ENCODE measurements around the gene GREM1. TPM values are rescaled to one million over a fixed set of nuclear protein-coding genes. Genes with fewer than 3 reads are reported as not detected.

Gene GREM1
- total RNA-seq, 1 experiment from 2014 or later, result 0.38 TPM

GRCh38 chr15:32709295-32710033 is 8.3 kb upstream of the GREM1 start:
- DNase-seq, result no peak
- Histone ChIP-seq H3K36me3 (replicated peaks; ENCODE audit: control insufficient read depth, insufficient read depth, low read length) (no peaks in the 10 kb centered on the region), H3K27me3 (ENCODE audit: control insufficient read depth, insufficient read depth, low read length) (no peaks in the 10 kb centered on the region), H3K4me3 (ENCODE audit: insufficient read depth, low read depth, low read length) (no peak overlapping the region)

DNA sequence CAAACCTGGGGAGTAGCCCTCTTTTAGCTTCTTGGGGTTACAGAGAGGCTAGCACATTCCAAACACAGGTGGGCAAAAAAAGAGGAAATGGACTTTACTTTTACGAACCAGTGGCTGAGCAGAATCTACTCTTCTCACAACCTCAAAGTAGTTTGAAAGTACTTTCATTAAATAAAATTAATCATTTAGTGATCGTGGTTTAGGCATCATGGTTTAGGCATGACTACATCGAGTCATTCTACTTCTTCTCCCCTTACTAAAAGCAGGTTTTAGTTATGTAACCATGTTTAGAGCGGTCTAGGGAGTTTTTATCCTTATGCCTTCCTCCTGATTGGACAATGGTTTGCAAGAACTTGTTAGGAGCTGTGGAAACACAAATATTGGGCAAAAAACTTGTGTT is 2.5 kb upstream of the GREM1 start:
- Histone ChIP-seq H3K36me3 (replicated peaks; ENCODE audit: control insufficient read depth, insufficient read depth, low read length) (no peaks in the 10 kb centered on the region), H3K27me3 (ENCODE audit: control insufficient read depth, insufficient read depth, low read length) (peaks cover 51% of the 10 kb centered on the region), H3K4me3 (ENCODE audit: insufficient read depth, low read depth, low read length) (no peak overlapping the region)
- no peak for DNase-seq

GRCh38 chr15:32716216-32716914 is 1.4 kb upstream of the GREM1 start:
- no peak overlapping the region for H3K4me3 ChIP-seq (ENCODE audit: insufficient read depth, low read depth, low read length)
- H3K36me3 ChIP-seq (replicated peaks; ENCODE audit: control insufficient read depth, insufficient read depth, low read length), result no peaks in the 10 kb centered on the region
- peaks cover 56% of the 10 kb centered on the region for H3K27me3 ChIP-seq (ENCODE audit: control insufficient read depth, insufficient read depth, low read length)
- no peak for DNase-seq

- peak overlapping the region; percentile 43 for H3K4me3 ChIP-seq (ENCODE audit: insufficient read depth, low read depth, low read length)
- H3K36me3 ChIP-seq (replicated peaks; ENCODE audit: control insufficient read depth, insufficient read depth, low read length), result no peaks in the 10 kb centered on the region
- H3K27me3 ChIP-seq (ENCODE audit: control insufficient read depth, insufficient read depth, low read length), result peaks cover 56% of the 10 kb centered on the region
- no peak for DNase-seq
Observed at GRCh38 chr15:32716915-32717425, 834 bp upstream of the GREM1 start.

- peaks cover 56% of the 10 kb centered on the region for H3K27me3 ChIP-seq (ENCODE audit: control insufficient read depth, insufficient read depth, low read length)
- peak overlapping the region; percentile 43 for H3K4me3 ChIP-seq (ENCODE audit: insufficient read depth, low read depth, low read length)
- no peaks in the 10 kb centered on the region for H3K36me3 ChIP-seq (replicated peaks; ENCODE audit: control insufficient read depth, insufficient read depth, low read length)
- peak; percentile 76 for DNase-seq
Observed at GRCh38 chr15:32718227-32718820, 520 bp downstream of the GREM1 start.

- peaks cover 56% of the 10 kb centered on the region for H3K27me3 ChIP-seq (ENCODE audit: control insufficient read depth, insufficient read depth, low read length)
- peak; percentile 75 for DNase-seq
- H3K36me3 ChIP-seq (replicated peaks; ENCODE audit: control insufficient read depth, insufficient read depth, low read length), result no peaks in the 10 kb centered on the region
- H3K4me3 ChIP-seq (ENCODE audit: insufficient read depth, low read depth, low read length), result peak overlapping the region; percentile 43
Observed at GRCh38 chr15:32718821-32719716, 1.3 kb downstream of the GREM1 start.

- no peak overlapping the region for H3K4me3 ChIP-seq (ENCODE audit: insufficient read depth, low read depth, low read length)
- H3K36me3 ChIP-seq (replicated peaks; ENCODE audit: control insufficient read depth, insufficient read depth, low read length), result no peaks in the 10 kb centered on the region
- DNase-seq, result no peak
- H3K27me3 ChIP-seq (ENCODE audit: control insufficient read depth, insufficient read depth, low read length), result peaks cover 40% of the 10 kb centered on the region
Observed at GRCh38 chr15:32721596-32721995, 3.8 kb downstream of the GREM1 start.

GRCh38 chr15:32722136-32722535 is 4.3 kb downstream of the GREM1 start:
- Histone ChIP-seq H3K36me3 (replicated peaks; ENCODE audit: control insufficient read depth, insufficient read depth, low read length) (no peaks in the 10 kb centered on the region), H3K27me3 (ENCODE audit: control insufficient read depth, insufficient read depth, low read length) (peaks cover 35% of the 10 kb centered on the region), H3K4me3 (ENCODE audit: insufficient read depth, low read depth, low read length) (no peak overlapping the region)
- DNase-seq, result no peak

DNA sequence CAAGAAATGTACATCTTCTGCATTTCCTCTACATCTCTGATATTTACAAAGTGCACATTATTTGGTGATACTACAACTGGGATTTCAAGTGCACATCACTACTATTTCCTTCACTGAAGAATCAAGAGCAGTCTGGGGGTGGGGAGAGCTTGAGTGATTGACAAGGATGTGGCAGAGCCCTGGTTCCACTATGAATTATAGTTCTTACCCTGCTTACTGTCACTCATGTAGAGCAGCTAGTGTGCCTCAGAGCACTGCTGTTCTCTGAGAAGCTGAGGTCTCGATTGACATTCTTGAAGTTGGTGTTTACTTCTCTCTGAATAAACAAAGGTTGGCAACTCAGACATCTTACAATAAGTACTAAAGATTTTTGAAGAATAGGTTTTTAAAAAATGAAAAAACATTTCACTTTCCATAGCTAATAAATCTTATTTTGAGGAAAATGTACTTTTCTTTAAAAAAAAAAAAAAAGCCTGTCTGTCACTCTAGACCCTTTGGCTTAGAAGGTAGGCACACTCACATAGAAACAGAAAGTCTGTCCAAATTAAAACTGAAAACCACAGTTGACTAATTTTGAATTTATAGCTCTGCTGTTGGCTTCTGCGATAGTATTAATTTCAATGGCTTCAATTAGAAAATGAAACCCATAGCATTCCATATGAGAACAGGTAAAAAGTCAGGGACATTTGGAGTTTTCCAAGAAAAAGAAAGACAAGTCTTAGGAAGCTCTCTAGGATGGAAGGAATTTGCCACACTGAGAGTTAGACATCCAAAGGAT is 5.6 kb downstream of the GREM1 start:
- DNase-seq, result no peak
- H3K4me3 ChIP-seq (ENCODE audit: insufficient read depth, low read depth, low read length), result no peak overlapping the region
- peaks cover 24% of the 10 kb centered on the region for H3K27me3 ChIP-seq (ENCODE audit: control insufficient read depth, insufficient read depth, low read length)
- H3K36me3 ChIP-seq (replicated peaks; ENCODE audit: control insufficient read depth, insufficient read depth, low read length), result no peaks in the 10 kb centered on the region

DNA sequence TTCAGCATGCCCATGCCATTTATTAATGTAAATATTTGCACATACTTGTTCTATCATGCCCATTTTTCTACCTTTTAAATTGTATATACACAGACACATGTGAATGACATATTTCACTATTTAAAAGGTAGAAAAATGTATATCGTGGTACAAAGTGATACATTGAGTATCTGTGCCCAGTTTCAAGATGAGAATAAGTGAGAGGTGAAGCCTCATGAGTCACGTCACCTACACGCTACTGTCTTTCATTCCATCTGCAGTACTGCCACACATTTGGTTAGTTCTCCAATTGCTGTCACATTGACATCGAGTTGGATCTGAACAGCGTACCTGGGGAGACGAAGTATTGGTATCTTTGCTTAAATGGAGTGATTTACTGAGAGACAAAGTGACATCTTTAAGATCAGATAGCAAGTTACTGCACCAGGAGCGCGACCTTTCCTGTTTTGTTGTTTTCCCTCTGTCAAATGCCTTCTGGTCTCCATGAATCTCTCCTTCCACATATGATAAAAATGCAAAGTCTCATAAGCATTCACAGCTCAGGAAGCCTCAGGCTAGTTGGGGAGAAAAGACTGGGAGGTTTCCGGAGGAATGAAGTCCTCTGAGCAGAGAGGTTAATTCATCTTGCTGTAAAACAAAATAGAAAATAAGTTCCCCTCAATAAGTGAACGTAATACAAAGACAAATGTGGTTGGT is 12.0 kb downstream of the GREM1 start:
- Histone ChIP-seq H3K4me3 (ENCODE audit: insufficient read depth, low read depth, low read length) (no peak overlapping the region), H3K27me3 (ENCODE audit: control insufficient read depth, insufficient read depth, low read length) (no peaks in the 10 kb centered on the region), H3K36me3 (replicated peaks; ENCODE audit: control insufficient read depth, insufficient read depth, low read length) (no peaks in the 10 kb centered on the region)
- no peak for DNase-seq

DNA sequence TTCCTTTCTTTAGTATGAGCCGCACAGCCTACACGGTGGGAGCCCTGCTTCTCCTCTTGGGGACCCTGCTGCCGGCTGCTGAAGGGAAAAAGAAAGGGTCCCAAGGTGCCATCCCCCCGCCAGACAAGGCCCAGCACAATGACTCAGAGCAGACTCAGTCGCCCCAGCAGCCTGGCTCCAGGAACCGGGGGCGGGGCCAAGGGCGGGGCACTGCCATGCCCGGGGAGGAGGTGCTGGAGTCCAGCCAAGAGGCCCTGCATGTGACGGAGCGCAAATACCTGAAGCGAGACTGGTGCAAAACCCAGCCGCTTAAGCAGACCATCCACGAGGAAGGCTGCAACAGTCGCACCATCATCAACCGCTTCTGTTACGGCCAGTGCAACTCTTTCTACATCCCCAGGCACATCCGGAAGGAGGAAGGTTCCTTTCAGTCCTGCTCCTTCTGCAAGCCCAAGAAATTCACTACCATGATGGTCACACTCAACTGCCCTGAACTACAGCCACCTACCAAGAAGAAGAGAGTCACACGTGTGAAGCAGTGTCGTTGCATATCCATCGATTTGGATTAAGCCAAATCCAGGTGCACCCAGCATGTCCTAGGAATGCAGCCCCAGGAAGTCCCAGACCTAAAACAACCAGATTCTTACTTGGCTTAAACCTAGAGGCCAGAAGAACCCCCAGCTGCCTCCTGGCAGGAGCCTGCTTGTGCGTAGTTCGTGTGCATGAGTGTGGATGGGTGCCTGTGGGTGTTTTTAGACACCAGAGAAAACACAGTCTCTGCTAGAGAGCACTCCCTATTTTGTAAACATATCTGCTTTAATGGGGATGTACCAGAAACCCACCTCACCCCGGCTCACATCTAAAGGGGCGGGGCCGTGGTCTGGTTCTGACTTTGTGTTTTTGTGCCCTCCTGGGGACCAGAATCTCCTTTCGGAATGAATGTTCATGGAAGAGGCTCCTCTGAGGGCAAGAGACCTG is 13.2 kb downstream of the GREM1 start:
- DNase-seq, result peak; percentile 89
- Histone ChIP-seq H3K27me3 (ENCODE audit: control insufficient read depth, insufficient read depth, low read length) (no peaks in the 10 kb centered on the region), H3K4me3 (ENCODE audit: insufficient read depth, low read depth, low read length) (no peak overlapping the region), H3K36me3 (replicated peaks; ENCODE audit: control insufficient read depth, insufficient read depth, low read length) (no peaks in the 10 kb centered on the region)

GRCh38 chr15:32732574-32733157 is 14.9 kb downstream of the GREM1 start:
- no peak overlapping the region for H3K4me3 ChIP-seq (ENCODE audit: insufficient read depth, low read depth, low read length)
- no peaks in the 10 kb centered on the region for H3K27me3 ChIP-seq (ENCODE audit: control insufficient read depth, insufficient read depth, low read length)
- DNase-seq, result no peak
- no peaks in the 10 kb centered on the region for H3K36me3 ChIP-seq (replicated peaks; ENCODE audit: control insufficient read depth, insufficient read depth, low read length)

Measured in H7 (cell line).